Measurements from ENCODE around the gene XPC. TPM values are rescaled to one million over a fixed set of nuclear protein-coding genes. Genes with fewer than 3 reads are reported as not detected.

Gene XPC
- total RNA-seq, 1 experiment from 2014 or later = 34.9 TPM

DNA sequence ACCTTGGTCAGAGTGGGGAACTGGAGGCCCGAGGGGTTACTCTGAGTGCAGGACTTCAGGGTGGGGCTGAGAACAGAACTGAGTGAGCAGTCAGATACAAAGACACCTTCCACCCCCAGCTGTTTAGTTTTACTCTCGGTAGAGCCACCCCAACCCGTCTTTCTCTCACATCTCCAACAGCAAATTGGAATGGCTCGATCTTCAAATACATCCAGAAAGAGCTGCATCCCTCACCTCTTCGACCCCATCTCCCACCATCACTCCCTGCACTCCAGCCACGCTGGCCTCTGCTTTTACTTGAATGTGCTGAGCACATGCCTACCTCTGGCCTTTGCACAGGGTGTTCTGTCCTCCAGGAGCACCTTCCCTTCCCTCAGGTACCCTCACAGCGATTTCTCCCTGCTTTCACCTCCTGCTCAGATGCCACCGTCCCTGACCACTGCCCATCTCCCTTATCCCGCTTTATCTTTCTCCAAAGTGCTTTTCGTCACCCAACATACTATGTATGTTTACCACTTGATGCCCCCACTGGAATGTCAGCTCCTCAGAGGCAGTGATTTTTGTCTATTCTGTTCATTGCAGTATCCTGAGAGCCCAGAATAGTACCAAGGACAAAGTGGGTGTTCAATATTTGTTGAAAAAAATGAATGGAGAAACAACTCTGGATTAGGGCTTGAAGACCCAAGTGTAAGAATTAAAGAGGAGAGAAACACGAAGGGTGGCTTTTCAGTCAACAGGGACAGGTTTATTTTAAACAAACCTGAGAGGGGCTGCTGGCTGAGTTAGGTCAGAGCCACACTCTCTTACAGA is 58.1 kb downstream of the XPC start:
- POLR2A ChIA-PET = no interaction called here
- DNase-seq (ENCODE audit: low spot score) (no peak), ATAC-seq (no peak)
- H3K27me3 Mint-ChIP-seq (ENCODE audit: low read depth) = no peaks in the 10 kb centered on the region
- peaks cover 19% of the 10 kb centered on the region for H3K9me3 Mint-ChIP-seq
- H3K4me3 Mint-ChIP-seq = no peak overlapping the region
- H3K36me3 Mint-ChIP-seq = peaks cover 41% of the 10 kb centered on the region
- H3K4me1 Mint-ChIP-seq = peaks cover 40% of the 10 kb centered on the region
- TF ChIP-seq TCF7 (CRISPR knock-in tag; IDR thresholded peaks at IDR 0.05; ENCODE audit: low read depth) (no peak), ZNF317 (CRISPR knock-in tag; IDR thresholded peaks at IDR 0.05; ENCODE audit: borderline replicate concordance, low read depth) (no peak), ZNF121 (CRISPR knock-in tag; IDR thresholded peaks at IDR 0.05) (no peak), CREM (CRISPR knock-in tag; IDR thresholded peaks at IDR 0.05) (no peak), SP1 (CRISPR knock-in tag; conservative IDR thresholded peaks at IDR 0.05) (no peak), ETV6 (CRISPR knock-in tag; IDR thresholded peaks at IDR 0.05) (no peak), GRHL2 (CRISPR knock-in tag; IDR thresholded peaks at IDR 0.05; ENCODE audit: insufficient replicate concordance, severe bottlenecking) (no peak), FOXK1 (CRISPR knock-in tag; IDR thresholded peaks at IDR 0.05) (no peak), ELF4 (CRISPR knock-in tag; IDR thresholded peaks at IDR 0.05; ENCODE audit: low read depth) (no peak)
- TF ChIP-seq, protein P1, sequence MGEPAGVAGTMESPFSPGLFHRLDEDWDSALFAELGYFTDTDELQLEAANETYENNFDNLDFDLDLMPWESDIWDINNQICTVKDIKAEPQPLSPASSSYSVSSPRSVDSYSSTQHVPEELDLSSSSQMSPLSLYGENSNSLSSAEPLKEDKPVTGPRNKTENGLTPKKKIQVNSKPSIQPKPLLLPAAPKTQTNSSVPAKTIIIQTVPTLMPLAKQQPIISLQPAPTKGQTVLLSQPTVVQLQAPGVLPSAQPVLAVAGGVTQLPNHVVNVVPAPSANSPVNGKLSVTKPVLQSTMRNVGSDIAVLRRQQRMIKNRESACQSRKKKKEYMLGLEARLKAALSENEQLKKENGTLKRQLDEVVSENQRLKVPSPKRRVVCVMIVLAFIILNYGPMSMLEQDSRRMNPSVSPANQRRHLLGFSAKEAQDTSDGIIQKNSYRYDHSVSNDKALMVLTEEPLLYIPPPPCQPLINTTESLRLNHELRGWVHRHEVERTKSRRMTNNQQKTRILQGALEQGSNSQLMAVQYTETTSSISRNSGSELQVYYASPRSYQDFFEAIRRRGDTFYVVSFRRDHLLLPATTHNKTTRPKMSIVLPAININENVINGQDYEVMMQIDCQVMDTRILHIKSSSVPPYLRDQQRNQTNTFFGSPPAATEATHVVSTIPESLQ (CRISPR knock-in tag; IDR thresholded peaks at IDR 0.05) = no peak
- TF ChIP-seq, protein P2, sequence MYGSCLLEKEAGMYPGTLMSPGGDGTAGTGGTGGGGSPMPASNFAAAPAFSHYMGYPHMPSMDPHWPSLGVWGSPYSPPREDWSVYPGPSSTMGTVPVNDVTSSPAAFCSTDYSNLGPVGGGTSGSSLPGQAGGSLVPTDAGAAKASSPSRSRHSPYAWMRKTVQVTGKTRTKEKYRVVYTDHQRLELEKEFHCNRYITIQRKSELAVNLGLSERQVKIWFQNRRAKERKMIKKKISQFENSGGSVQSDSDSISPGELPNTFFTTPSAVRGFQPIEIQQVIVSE (CRISPR knock-in tag; IDR thresholded peaks at IDR 0.05; ENCODE audit: borderline replicate concordance) = no peak
- CTCF ChIA-PET = interaction anchor here (3.1 kb wide), 1 partner anchor 224 kb away, joined by 26 read pairs; no protein-coding TSS in a partner anchor
- no peak overlapping the region for H3K27ac Mint-ChIP-seq

DNA sequence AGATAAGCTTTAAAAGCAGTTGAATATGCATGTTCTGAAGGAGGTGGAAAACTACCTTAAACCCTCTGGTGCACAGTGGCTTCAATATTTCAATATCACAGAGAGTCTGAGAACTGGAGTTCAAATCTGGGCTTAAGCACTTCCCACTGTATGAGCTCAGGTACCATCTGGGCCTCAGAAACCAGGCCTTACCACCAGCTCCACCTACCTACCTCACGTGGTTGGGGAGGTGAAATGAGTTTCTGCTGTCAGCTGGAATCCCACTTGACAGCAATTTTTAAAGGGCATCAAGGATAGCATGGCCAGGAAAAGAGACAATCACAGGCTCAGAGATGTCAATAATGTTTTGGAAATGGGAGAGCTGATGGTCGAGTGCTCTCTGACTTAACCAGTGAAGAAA is 58.8 kb downstream of the XPC start:
- ChIA-PET CTCF (interaction anchor here (3.1 kb wide), 1 partner anchor 223 kb away, joined by 26 read pairs; no protein-coding TSS in a partner anchor), POLR2A (no interaction called here)
- Mint-ChIP-seq H3K9me3 (peaks cover 19% of the 10 kb centered on the region), H3K4me1 (peaks cover 44% of the 10 kb centered on the region), H3K4me3 (no peak overlapping the region), H3K27me3 (ENCODE audit: low read depth) (no peaks in the 10 kb centered on the region), H3K27ac (no peak overlapping the region), H3K36me3 (peaks cover 41% of the 10 kb centered on the region)
- no peak for ATAC-seq
- TF ChIP-seq, protein P1 (CRISPR knock-in tag; IDR thresholded peaks at IDR 0.05) = no peak
- TF ChIP-seq CBFB (CRISPR knock-in tag; IDR thresholded peaks at IDR 0.05; ENCODE audit: low read depth) (no peak), KAT7 (CRISPR knock-in tag; IDR thresholded peaks at IDR 0.05; ENCODE audit: borderline replicate concordance) (no peak), CREB1 (CRISPR knock-in tag; IDR thresholded peaks at IDR 0.05) (no peak), GABPB1 (CRISPR knock-in tag; IDR thresholded peaks at IDR 0.05) (no peak)
- TF ChIP-seq, protein P3, sequence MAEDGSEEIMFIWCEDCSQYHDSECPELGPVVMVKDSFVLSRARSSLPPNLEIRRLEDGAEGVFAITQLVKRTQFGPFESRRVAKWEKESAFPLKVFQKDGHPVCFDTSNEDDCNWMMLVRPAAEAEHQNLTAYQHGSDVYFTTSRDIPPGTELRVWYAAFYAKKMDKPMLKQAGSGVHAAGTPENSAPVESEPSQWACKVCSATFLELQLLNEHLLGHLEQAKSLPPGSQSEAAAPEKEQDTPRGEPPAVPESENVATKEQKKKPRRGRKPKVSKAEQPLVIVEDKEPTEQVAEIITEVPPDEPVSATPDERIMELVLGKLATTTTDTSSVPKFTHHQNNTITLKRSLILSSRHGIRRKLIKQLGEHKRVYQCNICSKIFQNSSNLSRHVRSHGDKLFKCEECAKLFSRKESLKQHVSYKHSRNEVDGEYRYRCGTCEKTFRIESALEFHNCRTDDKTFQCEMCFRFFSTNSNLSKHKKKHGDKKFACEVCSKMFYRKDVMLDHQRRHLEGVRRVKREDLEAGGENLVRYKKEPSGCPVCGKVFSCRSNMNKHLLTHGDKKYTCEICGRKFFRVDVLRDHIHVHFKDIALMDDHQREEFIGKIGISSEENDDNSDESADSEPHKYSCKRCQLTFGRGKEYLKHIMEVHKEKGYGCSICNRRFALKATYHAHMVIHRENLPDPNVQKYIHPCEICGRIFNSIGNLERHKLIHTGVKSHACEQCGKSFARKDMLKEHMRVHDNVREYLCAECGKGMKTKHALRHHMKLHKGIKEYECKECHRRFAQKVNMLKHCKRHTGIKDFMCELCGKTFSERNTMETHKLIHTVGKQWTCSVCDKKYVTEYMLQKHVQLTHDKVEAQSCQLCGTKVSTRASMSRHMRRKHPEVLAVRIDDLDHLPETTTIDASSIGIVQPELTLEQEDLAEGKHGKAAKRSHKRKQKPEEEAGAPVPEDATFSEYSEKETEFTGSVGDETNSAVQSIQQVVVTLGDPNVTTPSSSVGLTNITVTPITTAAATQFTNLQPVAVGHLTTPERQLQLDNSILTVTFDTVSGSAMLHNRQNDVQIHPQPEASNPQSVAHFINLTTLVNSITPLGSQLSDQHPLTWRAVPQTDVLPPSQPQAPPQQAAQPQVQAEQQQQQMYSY (CRISPR knock-in tag; IDR thresholded peaks at IDR 0.05) = no peak
- TF ChIP-seq, protein P4, sequence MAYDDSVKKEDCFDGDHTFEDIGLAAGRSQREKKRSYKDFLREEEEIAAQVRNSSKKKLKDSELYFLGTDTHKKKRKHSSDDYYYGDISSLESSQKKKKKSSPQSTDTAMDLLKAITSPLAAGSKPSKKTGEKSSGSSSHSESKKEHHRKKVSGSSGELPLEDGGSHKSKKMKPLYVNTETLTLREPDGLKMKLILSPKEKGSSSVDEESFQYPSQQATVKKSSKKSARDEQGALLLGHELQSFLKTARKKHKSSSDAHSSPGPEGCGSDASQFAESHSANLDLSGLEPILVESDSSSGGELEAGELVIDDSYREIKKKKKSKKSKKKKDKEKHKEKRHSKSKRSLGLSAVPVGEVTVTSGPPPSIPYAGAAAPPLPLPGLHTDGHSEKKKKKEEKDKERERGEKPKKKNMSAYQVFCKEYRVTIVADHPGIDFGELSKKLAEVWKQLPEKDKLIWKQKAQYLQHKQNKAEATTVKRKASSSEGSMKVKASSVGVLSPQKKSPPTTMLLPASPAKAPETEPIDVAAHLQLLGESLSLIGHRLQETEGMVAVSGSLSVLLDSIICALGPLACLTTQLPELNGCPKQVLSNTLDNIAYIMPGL (CRISPR knock-in tag; IDR thresholded peaks at IDR 0.05) = no peak
- no peak for DNase-seq (ENCODE audit: low spot score)

All from WTC11 (cell line).